K562 (cell line): ENCODE measurements around the gene VSIG10L2. TPM values are rescaled to one million over a fixed set of nuclear protein-coding genes. Genes with fewer than 3 reads are reported as not detected.

Source experiments
- ATAC-seq: fragments of 200-7000 bp; cut with Tn5 transposase; 3 replicates; pipeline ENCODE4 v1.9.1; 2020; ENCODE audit warnings: moderate library complexity
- BruUV-seq: library from RNA; stranded (reverse); fragments of 400-500 nt; replicated peaks from 2 replicates; lab custom pipeline; 2021; lab: Mats Ljungman, UMichigan
- CTCF ChIA-PET: fragments of 300-600 bp; formaldehyde crosslinking; extraction: SDS; loops from one replicate; lab custom pipeline; 2021; ENCODE audit warnings: low intra/inter-chr PET ratio; lab: Yijun Ruan, JAX
- POLR2A ChIA-PET: fragments of 300-600, 350-650 bp; sonication (Branson Sonifier 250); formaldehyde crosslinking; extraction: SDS; loops from one replicate; lab custom pipeline; 2021; ENCODE audit warnings: antibody characterized with exemption, inconsistent platforms; lab: Yijun Ruan, JAX
- DNase-seq, 4 experiments: peaks; one replicate each; pipeline versions ENCODE4 v3.0.0 to v3.0.0-alpha.2; 2011 to 2018; ENCODE audit warnings: low spot score in 3 of 4, mixed read lengths in 3 of 4; ENCODE audit errors: extremely low read depth in 1 of 4
- FAIRE-seq: peaks from 2 replicates; lab custom pipeline; 2011; peaks lifted over from hg19 to GRCh38; lab: Jason Lieb, UNC
- H2AFZ ChIP-seq: 2 replicates; pipeline ENCODE4 v1.6.0; 2011; ENCODE audit warnings: low read depth, low read length, control low read depth, inconsistent platforms
- H3K27ac ChIP-seq: fragments of 200-600 bp; 3 replicates; pipeline ENCODE4 v1.8.0; 2011; ENCODE audit warnings: low read depth, mild to moderate bottlenecking, control low read depth, inconsistent platforms, low read length, moderate library complexity, mixed read lengths; ENCODE audit errors: extremely low read depth
- H3K27me3 ChIP-seq, 2 experiments: fragments of 300-600 bp in 1 of 2; 2 replicates in 1 of 2; 3 replicates in 1 of 2; pipeline versions ENCODE4 v1.6.0 to v1.8.0; 2011; ENCODE audit warnings: inconsistent platforms in 2 of 2, low read length in 2 of 2, mild to moderate bottlenecking in 1 of 2, mixed read lengths in 1 of 2, moderate library complexity in 1 of 2; ENCODE audit not compliant: control insufficient read depth in 2 of 2, insufficient read depth in 2 of 2
- H3K36me3 ChIP-seq: fragments of 300-600 bp; 3 replicates; pipeline ENCODE4 v1.8.0; 2011; ENCODE audit warnings: mild to moderate bottlenecking, low read length, inconsistent platforms; ENCODE audit not compliant: control insufficient read depth, insufficient read depth
- H3K4me1 ChIP-seq, 2 experiments: fragments of 200-600 bp in 1 of 2; replicated peaks in 1 of 2; 2 replicates in 1 of 2; 3 replicates in 1 of 2; pipeline versions ENCODE4 v1.5.1 to v1.8.0; 2011; ENCODE audit warnings: inconsistent platforms in 2 of 2, low read length in 2 of 2, mild to moderate bottlenecking in 1 of 2, mixed read lengths in 1 of 2, moderate library complexity in 1 of 2; ENCODE audit not compliant: control insufficient read depth in 2 of 2, insufficient read depth in 2 of 2
- H3K4me2 ChIP-seq: 2 replicates; pipeline ENCODE4 v1.6.1; 2011; ENCODE audit warnings: low read length, control low read depth, inconsistent platforms, mixed read lengths; ENCODE audit not compliant: insufficient read depth
- H3K4me3 ChIP-seq: fragments of 200-600 bp; sonication (generic), shearing (Covaris generic); 2 replicates; pipeline ENCODE4 v1.5.1; 2016; ENCODE audit warnings: control low read depth, inconsistent platforms
- H3K79me2 ChIP-seq: fragments of 200-600 bp; 3 replicates; pipeline ENCODE4 v1.8.0; 2011; ENCODE audit warnings: low read length, inconsistent platforms; ENCODE audit not compliant: control insufficient read depth, insufficient read depth
- H3K9ac ChIP-seq, 2 experiments: 2 replicates each; pipeline versions ENCODE4 v1.6.0 to v1.6.1; 2011; ENCODE audit warnings: low read depth in 2 of 2, low read length in 2 of 2, control low read depth in 1 of 2, inconsistent platforms in 1 of 2, mild to moderate bottlenecking in 1 of 2, mixed read lengths in 1 of 2; ENCODE audit not compliant: insufficient read depth in 1 of 2
- H3K9me1 ChIP-seq: one replicate; pipeline ENCODE4 v1.6.0; 2011; ENCODE audit warnings: inconsistent platforms, mild to moderate bottlenecking, low read length, moderate library complexity; ENCODE audit not compliant: control insufficient read depth, insufficient read depth
- H3K9me3 ChIP-seq: replicated peaks from 2 replicates; pipeline ENCODE4 v1.5.1; 2011; ENCODE audit warnings: low read depth, low read length, inconsistent platforms; ENCODE audit not compliant: control insufficient read depth, insufficient read depth
- H4K20me1 ChIP-seq: replicated peaks from 2 replicates; pipeline ENCODE4 v1.6.1; 2011; ENCODE audit warnings: low read length, inconsistent platforms, mixed read lengths; ENCODE audit not compliant: control insufficient read depth, insufficient read depth
- CSDE1 ChIP-seq, 2 experiments: fragments of 450-650 bp; IDR thresholded peaks; 2 replicates each; pipeline ENCODE4 v1.6.1; 2016; ENCODE audit warnings: mild to moderate bottlenecking in 1 of 2
- DDX20 ChIP-seq: fragments of 450-650 bp; IDR thresholded peaks from 2 replicates; pipeline ENCODE4 v1.6.1; 2016; ENCODE audit warnings: missing genetic modification characterization, low read depth, mild to moderate bottlenecking, missing compliant biosample characterization, moderate library complexity
- MECOM ChIP-seq: fragments of 250-450 bp; sonication (Bioruptor Pico); IDR thresholded peaks from 2 replicates; pipeline ENCODE4 v1.8.0; 2022; ENCODE audit warnings: inconsistent platforms
- NCOR1 ChIP-seq: fragments of 450-650 bp; IDR thresholded peaks from 2 replicates; pipeline ENCODE4 v1.6.1; 2016; ENCODE audit warnings: mild to moderate bottlenecking, moderate library complexity
- NONO ChIP-seq, 2 experiments: fragments of 200-400 bp in 1 of 2; fragments of 450-650 bp in 1 of 2; formaldehyde crosslinking in 1 of 2; IDR thresholded peaks; 2 replicates each; pipeline ENCODE4 v1.6.1; 2017; ENCODE audit warnings: low read depth in 2 of 2, mild to moderate bottlenecking in 2 of 2, moderate library complexity in 2 of 2, low read length in 1 of 2
- RB1 ChIP-seq: fragments of 450-650 bp; IDR thresholded peaks from 2 replicates; pipeline ENCODE4 v1.6.1; 2017; ENCODE audit warnings: low read depth, mild to moderate bottlenecking
- REST ChIP-seq, 2 experiments: fragments of 450-650 bp; formaldehyde crosslinking in 1 of 2; IDR thresholded peaks; 2 replicates each; pipeline versions ENCODE4 v1.4.0 to v1.6.1; 2014 to 2020; ENCODE audit warnings: mild to moderate bottlenecking in 2 of 2, borderline replicate concordance in 1 of 2, low read depth in 1 of 2
- SRSF1 ChIP-seq: fragments of 200-400 bp; formaldehyde crosslinking; IDR thresholded peaks from 2 replicates; pipeline ENCODE4 v1.6.1; 2017; ENCODE audit warnings: mild to moderate bottlenecking, low read depth, low read length, moderate library complexity
- ZBTB5 ChIP-seq: fragments of 450-650 bp; IDR thresholded peaks from 2 replicates; pipeline ENCODE4 v1.6.1; 2017; ENCODE audit warnings: antibody characterized with exemption
- ZNF280A ChIP-seq: fragments of 450-650 bp; IDR thresholded peaks from 2 replicates; pipeline ENCODE4 v1.6.1; 2018; ENCODE audit warnings: mild to moderate bottlenecking, low read depth; ENCODE audit not compliant: partially characterized antibody
- ZNF444 ChIP-seq: fragments of 250-450 bp; sonication (Bioruptor Pico); IDR thresholded peaks from 2 replicates; pipeline ENCODE4 v1.4.0; 2020; ENCODE audit warnings: mild to moderate bottlenecking, moderate library complexity
- WGBS: fragments of 100-300 bp; shearing (Covaris generic); methylation state at CpG from one replicate; pipeline ENCODE4 v1.1.6; 2016; ENCODE audit warnings: low coverage, mixed read lengths; ENCODE audit not compliant: insufficient coverage; ENCODE audit errors: missing lambda C conversion rate; 5-methylcytosine and 5-hydroxymethylcytosine counted together
- in situ Hi-C: fragments of 300-500 bp; cut with MboI; formaldehyde crosslinking; loops from 4 replicates; pipeline ENCODE4 v1.15.0; 2018; ENCODE audit warnings: inconsistent platforms, mixed read lengths
- intact Hi-C: fragments of 100-400 bp; cut with micrococcal nuclease; formaldehyde crosslinking; loops from 2 replicates; pipeline ENCODE4 v1.14.2; 2022
- polyA plus RNA-seq, 8 experiments: library from polyadenylated mRNA; depleted of rRNA in 4 of 8; stranded (reverse) in 5 of 8; unstranded in 3 of 8; fragments of >200 nt; fragmentation: Nextera tagmentation in 2 of 8; fragmentation: Illumina TruSeq in 1 of 8; extraction: Ambion mirVana in 2 of 8; extraction: Trizol in 1 of 8; gene quantifications; 2 replicates each; pipeline versions ENCODE4 v1.2.1 to v1.2.3, GENCODE V29; 2011 to 2014; ENCODE audit warnings: inconsistent platforms in 1 of 8, missing spikeins in 1 of 8
- total RNA-seq, 7 experiments: library from RNA; depleted of rRNA in 6 of 7; stranded (reverse); fragments of >200 nt in 6 of 7; fragmentation: Illumina TruSeq in 2 of 7; extraction: Trizol in 2 of 7; gene quantifications; 2 replicates each; pipeline versions ENCODE4 v1.2.1 to v1.2.3, GENCODE V29; 2011 to 2021; ENCODE audit warnings: low replicate concordance in 1 of 7

The VSIG10L2 gene
- total and polyA plus RNA-seq, 9 of the 15 experiments (the other 6 are each of a cell fraction or from before 2014, with no cell fraction given) = not detected

- intact Hi-C loops (loop anchor here (5.0 kb wide), 1 partner anchor 251 kb away; no protein-coding TSS in a partner anchor), in situ Hi-C loops (no loop called here)
- DNase-seq (no peak), ATAC-seq (no peak), FAIRE-seq (no peak)
- Histone ChIP-seq H3K9me1 (no peaks in the 10 kb centered on the region), H3K27ac (no peak overlapping the region), H3K27me3 (peaks cover 14 to 45% of the 10 kb centered on the region in 2 experiments), H3K9ac (no peak overlapping the region), H3K79me2 (no peaks in the 10 kb centered on the region), H3K36me3 (no peaks in the 10 kb centered on the region), H3K4me1 (peaks cover 2 to 10% of the 10 kb centered on the region in 2 experiments; a peak in 3 of 5 replicates), H4K20me1 (peaks cover 5% of the 10 kb centered on the region), H3K4me3 (no peak overlapping the region), H2AFZ (no peak overlapping the region), H3K4me2 (no peak overlapping the region), H3K9me3 (no peaks in the 10 kb centered on the region)
- ChIA-PET CTCF (interaction anchor here (1.2 kb wide), 1 partner anchor 253 kb away, joined by 3 read pairs; no protein-coding TSS in a partner anchor), POLR2A (no interaction called here)
- no TSS peak for BruUV-seq
- WGBS = 42% methylated on average over 4 of the region's 4 CpGs
- TF ChIP-seq NCOR1 = no peak
- no peak for TF ChIP-seq MECOM (CRISPR knock-in tag)
- no peak for TF ChIP-seq NONO (IDR thresholded peaks at IDR 0.05; ENCODE audit: low read depth in 2 of 2, low read length in 1 of 2)
- no peak for TF ChIP-seq SRSF1
- TF ChIP-seq ZNF280A = no peak
- TF ChIP-seq REST (IDR thresholded peaks at IDR 0.05; ENCODE audit: borderline replicate concordance) = no peak
- no peak for TF ChIP-seq REST (CRISPR knock-in tag; IDR thresholded peaks at IDR 0.05; ENCODE audit: low read depth)
- TF ChIP-seq RB1 = no peak
- no peak for TF ChIP-seq ZNF444
- no peak for TF ChIP-seq CSDE1 (IDR thresholded peaks at IDR 0.05)
- no peak for TF ChIP-seq DDX20
- no peak for TF ChIP-seq ZBTB5
These were observed 4.6 kb upstream of the VSIG10L2 start for GRCh38 chr11:125941267-125941618.
